GM12878 (cell line): Measurements from ENCODE around the gene MALRD1. TPM values are rescaled to one million over a fixed set of nuclear protein-coding genes. Genes with fewer than 3 reads are reported as not detected.

Experiments
- ATAC-seq: fragments of 200-7000 bp; cut with Tn5 transposase; 3 replicates; pipeline ENCODE4 v1.9.1; 2020; ENCODE audit warnings: mild to moderate bottlenecking, moderate library complexity
- BruUV-seq: library from RNA; stranded (reverse); fragments of 400-500 nt; replicated peaks from 2 replicates; lab custom pipeline; 2021; lab: Mats Ljungman, UMichigan
- CTCF ChIA-PET: fragments of 300-600 bp; sonication (Branson Sonifier 250); formaldehyde crosslinking; extraction: SDS; loops from one replicate; lab custom pipeline; 2021; ENCODE audit warnings: inconsistent platforms; lab: Yijun Ruan, JAX
- POLR2A ChIA-PET: fragments of 350-600 bp; formaldehyde crosslinking; extraction: SDS; loops from one replicate; lab custom pipeline; 2021; ENCODE audit warnings: inconsistent platforms; lab: Charles Lee
- RAD21 ChIA-PET: fragments of 300-600 bp; sonication (Branson Sonifier 250); formaldehyde crosslinking; loops from one replicate; lab custom pipeline; 2023; ENCODE audit warnings: antibody characterized with exemption; ENCODE audit not compliant: unreplicated experiment; lab: Charles Lee
- SMC1A ChIA-PET: fragments of 300-600 bp; sonication (Branson Sonifier 250); formaldehyde crosslinking; loops from one replicate; lab custom pipeline; 2023; ENCODE audit not compliant: unreplicated experiment, uncharacterized antibody; lab: Charles Lee
- DNase-seq: peaks from one replicate; pipeline ENCODE4 v3.0.0-alpha.2; 2011; ENCODE audit warnings: low read depth, low spot score
- FAIRE-seq: peaks from 3 replicates; lab custom pipeline; 2011; peaks lifted over from hg19 to GRCh38; lab: Jason Lieb, UNC
- H2AFZ ChIP-seq: 2 replicates; pipeline ENCODE4 v1.6.0; 2011; ENCODE audit warnings: low read depth, low read length, control low read depth; ENCODE audit not compliant: control insufficient read depth
- H3K27ac ChIP-seq: 2 replicates; pipeline ENCODE4 v1.5.1; 2011; ENCODE audit warnings: control low read depth; ENCODE audit not compliant: control insufficient read depth, insufficient read depth
- H3K27me3 ChIP-seq, 2 experiments: replicated peaks in 1 of 2; 2 replicates each; pipeline versions ENCODE4 v1.6.0 to v1.6.1; 2011; ENCODE audit warnings: low read length in 1 of 2; ENCODE audit not compliant: control insufficient read depth in 2 of 2, insufficient read depth in 2 of 2
- H3K36me3 ChIP-seq, 2 experiments: 2 replicates each; pipeline ENCODE4 v1.5.1; 2011; ENCODE audit warnings: low read length in 1 of 2; ENCODE audit not compliant: control insufficient read depth in 2 of 2, insufficient read depth in 2 of 2
- H3K4me1 ChIP-seq: 2 replicates; pipeline ENCODE4 v1.6.1; 2011; ENCODE audit warnings: mild to moderate bottlenecking, low read length, moderate library complexity, mixed read lengths; ENCODE audit not compliant: control insufficient read depth, insufficient read depth
- H3K4me2 ChIP-seq: 2 replicates; pipeline ENCODE4 v1.6.0; 2011; ENCODE audit warnings: control low read depth; ENCODE audit not compliant: control insufficient read depth, insufficient read depth
- H3K4me3 ChIP-seq: fragments of 200-600 bp; sonication (generic); 2 replicates; pipeline ENCODE4 v1.5.1; 2016
- H3K79me2 ChIP-seq: 2 replicates; pipeline ENCODE4 v1.6.0; 2011; ENCODE audit warnings: low read length; ENCODE audit not compliant: control insufficient read depth, insufficient read depth
- H3K9ac ChIP-seq: 2 replicates; pipeline ENCODE4 v1.8.0; 2011; ENCODE audit warnings: low read length, control low read depth, mixed read lengths; ENCODE audit not compliant: control insufficient read depth, insufficient read depth
- H3K9me3 ChIP-seq: replicated peaks from 3 replicates; pipeline ENCODE4 v1.5.1; 2011; ENCODE audit warnings: mild to moderate bottlenecking, low read length; ENCODE audit not compliant: control insufficient read depth, insufficient read depth
- H4K20me1 ChIP-seq: 2 replicates; pipeline ENCODE4 v1.6.0; 2011; ENCODE audit not compliant: control insufficient read depth, insufficient read depth
- ATF7 ChIP-seq: fragments of 450-650 bp; IDR thresholded peaks from 2 replicates; pipeline ENCODE4 v1.6.1; 2016; ENCODE audit warnings: low read depth, mild to moderate bottlenecking
- BCL11A ChIP-seq: IDR thresholded peaks from 2 replicates; pipeline ENCODE4 v1.6.1; 2011; ENCODE audit warnings: low read depth, low read length
- DPF2 ChIP-seq: fragments of 450-650 bp; IDR thresholded peaks from 2 replicates; pipeline ENCODE4 v1.6.1; 2017; ENCODE audit warnings: mild to moderate bottlenecking
- EP300 ChIP-seq, 2 experiments: fragments of 150-350 bp in 1 of 2; IDR thresholded peaks; 2 replicates each; pipeline ENCODE4 v1.6.1; 2011 to 2012; ENCODE audit warnings: low read depth in 2 of 2, low read length in 2 of 2, borderline replicate concordance in 1 of 2, improper control_type of control experiment in 1 of 2, inconsistent platforms in 1 of 2; ENCODE audit not compliant: control insufficient read depth in 1 of 2
- IKZF2 ChIP-seq, 2 experiments: fragments of 450-650 bp; IDR thresholded peaks; 2 replicates each; pipeline ENCODE4 v1.6.1; 2017; ENCODE audit warnings: mild to moderate bottlenecking in 2 of 2, moderate library complexity in 2 of 2
- MTA2 ChIP-seq: fragments of 450-650 bp; IDR thresholded peaks from 2 replicates; pipeline ENCODE4 v1.6.1; 2016; ENCODE audit warnings: low read depth, mild to moderate bottlenecking, moderate library complexity
- MTA3 ChIP-seq: IDR thresholded peaks from 2 replicates; pipeline ENCODE4 v1.6.1; 2012; ENCODE audit warnings: low read length, inconsistent platforms, borderline replicate concordance
- NR2F1 ChIP-seq: fragments of 450-650 bp; conservative IDR thresholded peaks from 2 replicates; pipeline ENCODE4 v1.6.1; 2017; ENCODE audit warnings: mild to moderate bottlenecking
- PKNOX1 ChIP-seq: fragments of 450-650 bp; IDR thresholded peaks from 2 replicates; pipeline ENCODE4 v1.6.1; 2016; ENCODE audit warnings: mild to moderate bottlenecking
- WGBS: methylation state at CpG from one replicate; pipeline ENCODE4 v1.1.6; 2016; ENCODE audit warnings: low lambda C conversion rate; ENCODE audit not compliant: insufficient replicate concordance, insufficient coverage; ENCODE audit errors: missing lambda C conversion rate; 5-methylcytosine and 5-hydroxymethylcytosine counted together
- in situ Hi-C: fragments of 300-500 bp; cut with MboI; formaldehyde crosslinking; loops from 9 replicates; pipeline ENCODE4 v1.14.3; 2018; ENCODE audit warnings: mixed read lengths
- intact Hi-C: fragments of 100-400 bp; cut with micrococcal nuclease; formaldehyde crosslinking; loops from one replicate; pipeline ENCODE4 v1.14.2; 2022; ENCODE audit not compliant: unreplicated experiment
- polyA plus RNA-seq, 11 experiments: library from polyadenylated mRNA; depleted of rRNA in 4 of 11; unstranded in 6 of 11; stranded (reverse) in 5 of 11; fragments of >200 nt; fragmentation: Nextera tagmentation in 4 of 11; fragmentation: Illumina TruSeq in 1 of 11; extraction: Ambion mirVana in 4 of 11; extraction: Trizol in 1 of 11; gene quantifications; 1 replicate in 1 of 11; 2 replicates in 10 of 11; pipeline versions ENCODE4 v1.2.1 to v1.2.3, GENCODE V29; 2011 to 2016; ENCODE audit warnings: inconsistent platforms in 2 of 11, missing spikeins in 2 of 11, low read depth in 1 of 11
- total RNA-seq, 4 experiments: library from RNA; depleted of rRNA in 3 of 4; stranded (reverse); fragments of >200 nt in 3 of 4; fragmentation: Illumina TruSeq in 1 of 4; extraction: Trizol in 1 of 4; gene quantifications; 2 replicates each; pipeline versions ENCODE4 v1.2.1 to v1.2.3, GENCODE V29; 2013 to 2021
- TF ChIP-seq, protein P1 (sequence below): fragments of 450-650 bp; IDR thresholded peaks from 2 replicates; pipeline ENCODE4 v1.6.1; 2017; ENCODE audit warnings: borderline replicate concordance

MALRD1 gene
- total and polyA plus RNA-seq, 10 of the 15 experiments (the other 5 are each of a cell fraction or from before 2014, with no cell fraction given), result 0.12 to 6.6 (median 0.26) TPM; not detected in 2

DNA sequence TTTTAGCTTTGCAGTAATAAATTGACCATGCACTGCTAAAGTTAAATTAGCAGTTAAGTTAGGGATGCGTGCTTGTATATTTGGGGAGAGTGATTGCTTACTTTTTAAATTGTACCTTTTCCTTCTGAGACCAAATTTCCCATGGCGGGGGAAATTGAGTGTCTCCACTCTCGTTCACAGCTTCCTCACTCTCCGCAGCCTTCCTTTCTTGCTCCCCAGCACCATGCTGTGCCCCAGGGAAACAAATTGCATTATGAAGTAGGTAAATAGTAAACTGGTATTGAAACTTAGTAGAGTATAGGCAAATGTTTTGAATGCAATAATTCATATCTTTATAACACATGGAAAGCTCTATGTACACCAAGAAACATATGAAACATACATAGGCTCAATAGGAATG lies 85.4 kb downstream of the MALRD1 start:
- H3K9ac ChIP-seq, result no peak overlapping the region
- no peaks in the 10 kb centered on the region for H3K9me3 ChIP-seq
- no peak for DNase-seq
- ATAC-seq, result no peak
- no peak overlapping the region for H2AFZ ChIP-seq
- no peak overlapping the region for H3K27ac ChIP-seq
- H3K36me3 ChIP-seq, result no peaks in the 10 kb centered on the region
- no peaks in the 10 kb centered on the region for H3K79me2 ChIP-seq
- ChIA-PET RAD21 (interaction anchor here (1.0 kb wide), 1 partner anchor 69 kb away, joined by 4 read pairs; no protein-coding TSS in a partner anchor), POLR2A (no interaction called here), SMC1A (interaction anchor here (0.6 to 2.3 kb wide), 7 partner anchors 9 to 820 kb away, joined by 3 to 11 read pairs (median 3); no protein-coding TSS in a partner anchor)
- H3K4me2 ChIP-seq, result no peak overlapping the region
- no TSS peak for BruUV-seq
- H3K27me3 ChIP-seq, result no peaks in the 10 kb centered on the region
- H4K20me1 ChIP-seq, result no peaks in the 10 kb centered on the region
- intact Hi-C loops, result no loop called here
- FAIRE-seq, result no peak
- in situ Hi-C loops, result no loop called here
- no peak for TF ChIP-seq IKZF2 (IDR thresholded peaks at IDR 0.05)
- TF ChIP-seq, all 136 proteins: peak for 0
- CTCF ChIA-PET, result interaction anchor here (1.2 kb wide), 2 partner anchors 10 to 69 kb away, joined by 3 to 4 read pairs; no protein-coding TSS in a partner anchor
- Histone ChIP-seq H3K4me1 (no peaks in the 10 kb centered on the region), H3K4me3 (no peak overlapping the region)
- WGBS, result 17% methylated on average over 4 of the region's 4 CpGs

DNA sequence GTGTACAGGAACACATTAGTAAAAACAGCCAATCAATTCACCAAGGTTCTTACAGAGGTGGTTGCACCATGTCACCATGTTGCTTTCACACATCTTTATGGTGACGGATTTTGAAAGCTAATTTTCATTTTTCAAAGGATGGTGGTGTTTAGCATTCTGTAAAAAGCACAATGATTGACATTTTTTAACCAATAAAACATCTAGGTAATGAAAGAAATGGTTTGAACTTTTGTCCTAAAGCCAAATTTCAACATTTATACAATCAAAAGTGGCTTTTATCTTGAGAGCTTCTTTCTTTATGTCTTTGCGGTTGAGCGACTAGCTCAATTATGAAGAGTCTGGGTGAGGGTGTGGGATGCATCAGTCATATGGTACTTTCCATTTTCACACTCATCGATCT lies 94.4 kb downstream of the MALRD1 start:
- H4K20me1 ChIP-seq, result no peaks in the 10 kb centered on the region
- SMC1A ChIA-PET, result interaction anchor here (0.7 to 1.5 kb wide), 8 partner anchors 9 to 74 kb away, joined by 3 to 7 read pairs (median 4); no protein-coding TSS in a partner anchor
- H3K79me2 ChIP-seq, result no peaks in the 10 kb centered on the region
- H3K9ac ChIP-seq, result no peak overlapping the region
- no peak overlapping the region for H3K27ac ChIP-seq
- no peaks in the 10 kb centered on the region for H3K27me3 ChIP-seq
- no peaks in the 10 kb centered on the region for H3K9me3 ChIP-seq
- DNase-seq, result no peak
- no peaks in the 10 kb centered on the region for H3K4me1 ChIP-seq
- intact Hi-C loops, result no loop called here
- BruUV-seq, result no TSS peak
- H2AFZ ChIP-seq, result no peak overlapping the region
- RAD21 ChIA-PET, result interaction anchor here (0.9 to 3.1 kb wide), 7 partner anchors 8 to 61 kb away, joined by 3 to 13 read pairs (median 4); no protein-coding TSS in a partner anchor
- 25% methylated on average over 4 of the region's 4 CpGs for WGBS
- no peak overlapping the region for H3K4me2 ChIP-seq
- H3K4me3 ChIP-seq, result no peak overlapping the region
- CTCF ChIA-PET, result interaction anchor here (0.5 to 0.9 kb wide), 2 partner anchors 11 to 452 kb away, joined by 3 to 4 read pairs; no protein-coding TSS in a partner anchor
- in situ Hi-C loops, result no loop called here
- no peaks in the 10 kb centered on the region for H3K36me3 ChIP-seq
- FAIRE-seq, result no peak
- POLR2A ChIA-PET, result interaction anchor here (1.0 kb wide), 1 partner anchor 44 kb away, joined by 3 read pairs; no protein-coding TSS in a partner anchor
- TF ChIP-seq NR2F1 (peak; percentile 84), BCL11A (0 out of 2 replicates have a peak, but pooled peaks have one; percentile 19), MTA2 (peak; percentile 89), DPF2 (peak; percentile 41; the same call in 1 of the 2 replicates), EP300 (IDR thresholded peaks at IDR 0.05; ENCODE audit: borderline replicate concordance in 1 of 2, control insufficient read depth in 1 of 2, low read depth in 2 of 2, low read length in 2 of 2) (peak; percentile 16 to 26; a peak in 1 of 4 replicates), MTA3 (no peak), ATF7 (0 out of 2 replicates have a peak, but pooled peaks have one; percentile 20), PKNOX1 (peak; percentile 35; the same call in 1 of the 2 replicates)
- TF ChIP-seq, protein P1, sequence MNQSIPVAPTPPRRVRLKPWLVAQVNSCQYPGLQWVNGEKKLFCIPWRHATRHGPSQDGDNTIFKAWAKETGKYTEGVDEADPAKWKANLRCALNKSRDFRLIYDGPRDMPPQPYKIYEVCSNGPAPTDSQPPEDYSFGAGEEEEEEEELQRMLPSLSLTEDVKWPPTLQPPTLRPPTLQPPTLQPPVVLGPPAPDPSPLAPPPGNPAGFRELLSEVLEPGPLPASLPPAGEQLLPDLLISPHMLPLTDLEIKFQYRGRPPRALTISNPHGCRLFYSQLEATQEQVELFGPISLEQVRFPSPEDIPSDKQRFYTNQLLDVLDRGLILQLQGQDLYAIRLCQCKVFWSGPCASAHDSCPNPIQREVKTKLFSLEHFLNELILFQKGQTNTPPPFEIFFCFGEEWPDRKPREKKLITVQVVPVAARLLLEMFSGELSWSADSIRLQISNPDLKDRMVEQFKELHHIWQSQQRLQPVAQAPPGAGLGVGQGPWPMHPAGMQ, result no peak
- peak; percentile 67 for ATAC-seq
